ENCODE results near the gene FERMT3.

FERMT3 gene

DNA sequence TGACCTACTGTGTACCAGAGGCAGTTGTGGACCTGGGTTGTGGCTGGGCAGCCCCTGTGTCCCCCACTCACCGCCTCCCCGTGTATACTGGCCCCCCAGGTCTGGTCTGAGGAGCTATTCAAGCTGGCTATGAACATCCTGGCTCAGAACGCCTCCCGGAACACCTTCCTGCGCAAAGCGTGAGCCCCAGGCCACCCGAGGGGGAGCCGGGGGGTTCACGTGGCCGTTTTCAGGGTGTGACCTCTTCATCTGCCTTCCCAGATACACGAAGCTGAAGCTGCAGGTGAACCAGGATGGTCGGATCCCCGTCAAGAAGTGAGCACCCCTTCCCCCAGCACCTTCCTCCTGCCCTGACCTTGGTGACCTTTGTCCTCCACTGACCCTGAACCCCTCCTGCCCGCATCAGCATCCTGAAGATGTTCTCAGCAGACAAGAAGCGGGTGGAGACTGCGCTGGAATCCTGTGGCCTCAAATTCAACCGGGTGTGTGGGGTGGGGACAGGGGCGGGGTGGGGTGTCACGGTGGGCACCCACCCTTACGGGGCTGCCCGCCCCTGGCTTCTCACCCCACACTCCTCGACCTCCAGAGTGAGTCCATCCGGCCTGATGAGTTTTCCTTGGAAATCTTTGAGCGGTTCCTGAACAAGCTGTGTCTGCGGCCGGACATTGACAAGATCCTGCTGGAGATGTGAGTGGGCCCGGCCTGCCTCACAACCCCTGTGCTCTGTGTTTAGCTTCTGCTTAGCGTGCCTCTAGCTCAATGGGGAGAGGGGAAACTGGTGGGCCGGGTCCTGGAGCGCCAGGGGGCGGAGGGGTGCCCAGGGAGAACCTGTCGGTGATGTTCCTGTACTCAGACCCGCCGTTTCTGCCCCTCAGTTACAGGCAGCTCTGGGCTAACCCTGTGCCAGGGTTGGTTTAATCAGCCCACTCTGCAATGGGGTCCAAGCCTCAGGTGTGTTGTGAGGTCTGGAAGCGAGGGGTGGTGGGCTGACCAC is 48.9 kb downstream of the FERMT3 start:
- Histone ChIP-seq H3K9ac (ENCODE audit: low read depth in 1 of 2, low read length in 2 of 2) (no peak overlapping the region), H3K36me3 (ENCODE audit: control insufficient read depth in 1 of 2, insufficient read depth in 2 of 2, low read length in 2 of 2) (peaks cover 35 to 61% of the 10 kb centered on the region in 2 donors), H3K4me3 (ENCODE audit: low read depth in 1 of 2, low read length in 2 of 2) (no peak overlapping the region), H3K27ac (ENCODE audit: low read depth, low read length) (no peak overlapping the region), H3K4me1 (ENCODE audit: control insufficient read depth in 1 of 2, insufficient read depth in 2 of 2, low read length in 2 of 2) (peaks cover 35 to 42% of the 10 kb centered on the region in 2 donors), H3K9me3 (ENCODE audit: control insufficient read depth in 1 of 2, low read length in 2 of 2) (no peaks in the 10 kb centered on the region), H3K27me3 (ENCODE audit: control insufficient read depth in 1 of 2, insufficient read depth in 2 of 2, low read length in 2 of 2) (no peaks in the 10 kb centered on the region)

DNA sequence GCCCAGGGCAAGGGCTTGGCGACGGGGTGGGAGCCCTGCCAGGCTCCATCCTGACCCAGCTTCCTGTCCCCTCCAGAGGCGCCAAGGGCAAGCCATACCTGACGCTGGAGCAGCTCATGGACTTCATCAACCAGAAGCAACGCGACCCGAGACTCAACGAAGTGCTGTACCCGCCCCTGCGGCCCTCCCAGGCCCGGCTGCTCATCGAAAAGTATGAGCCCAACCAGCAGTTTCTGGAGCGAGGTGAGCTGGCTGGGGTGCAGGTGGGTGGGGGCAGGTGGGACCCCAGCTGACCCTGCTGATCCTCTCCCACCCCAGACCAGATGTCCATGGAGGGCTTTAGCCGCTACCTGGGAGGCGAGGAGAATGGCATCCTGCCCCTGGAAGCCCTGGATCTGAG is 49.8 kb downstream of the FERMT3 start:
- Histone ChIP-seq H3K4me1 (ENCODE audit: control insufficient read depth in 1 of 2, insufficient read depth in 2 of 2, low read length in 2 of 2) (peaks cover 30 to 35% of the 10 kb centered on the region in 2 donors), H3K27me3 (ENCODE audit: control insufficient read depth in 1 of 2, insufficient read depth in 2 of 2, low read length in 2 of 2) (no peaks in the 10 kb centered on the region), H3K27ac (ENCODE audit: low read depth, low read length) (no peak overlapping the region), H3K9me3 (ENCODE audit: control insufficient read depth in 1 of 2, low read length in 2 of 2) (no peaks in the 10 kb centered on the region), H3K9ac (ENCODE audit: low read depth in 1 of 2, low read length in 2 of 2) (no peak overlapping the region), H3K36me3 (ENCODE audit: control insufficient read depth in 1 of 2, insufficient read depth in 2 of 2, low read length in 2 of 2) (peaks cover 38 to 68% of the 10 kb centered on the region in 2 donors), H3K4me3 (ENCODE audit: low read depth in 1 of 2, low read length in 2 of 2) (no peak overlapping the region)

DNA sequence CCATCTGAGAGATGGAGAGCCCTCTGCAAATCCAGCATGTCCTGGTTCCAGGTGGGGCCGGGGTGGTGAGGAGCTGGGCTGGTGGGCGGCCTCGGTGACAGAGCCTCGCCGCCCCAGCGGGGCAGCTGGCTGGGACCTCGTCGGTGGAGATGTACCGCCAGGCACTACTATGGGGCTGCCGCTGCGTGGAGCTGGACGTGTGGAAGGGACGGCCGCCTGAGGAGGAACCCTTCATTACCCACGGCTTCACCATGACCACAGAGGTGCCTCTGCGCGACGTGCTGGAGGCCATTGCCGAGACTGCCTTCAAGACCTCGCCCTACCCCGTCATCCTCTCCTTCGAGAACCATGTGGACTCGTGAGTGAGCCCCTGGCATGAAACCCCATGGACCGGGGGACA is 51.8 kb downstream of the FERMT3 start:
- Histone ChIP-seq H3K4me1 (ENCODE audit: control insufficient read depth in 1 of 2, insufficient read depth in 2 of 2, low read length in 2 of 2) (peaks cover 23 to 24% of the 10 kb centered on the region in 2 donors), H3K9ac (ENCODE audit: low read depth in 1 of 2, low read length in 2 of 2) (no peak overlapping the region), H3K4me3 (ENCODE audit: low read depth in 1 of 2, low read length in 2 of 2) (no peak overlapping the region), H3K36me3 (ENCODE audit: control insufficient read depth in 1 of 2, insufficient read depth in 2 of 2, low read length in 2 of 2) (peaks cover 51 to 89% of the 10 kb centered on the region in 2 donors), H3K27me3 (ENCODE audit: control insufficient read depth in 1 of 2, insufficient read depth in 2 of 2, low read length in 2 of 2) (no peaks in the 10 kb centered on the region), H3K9me3 (ENCODE audit: control insufficient read depth in 1 of 2, low read length in 2 of 2) (no peaks in the 10 kb centered on the region), H3K27ac (ENCODE audit: low read depth, low read length) (no peak overlapping the region)

DNA sequence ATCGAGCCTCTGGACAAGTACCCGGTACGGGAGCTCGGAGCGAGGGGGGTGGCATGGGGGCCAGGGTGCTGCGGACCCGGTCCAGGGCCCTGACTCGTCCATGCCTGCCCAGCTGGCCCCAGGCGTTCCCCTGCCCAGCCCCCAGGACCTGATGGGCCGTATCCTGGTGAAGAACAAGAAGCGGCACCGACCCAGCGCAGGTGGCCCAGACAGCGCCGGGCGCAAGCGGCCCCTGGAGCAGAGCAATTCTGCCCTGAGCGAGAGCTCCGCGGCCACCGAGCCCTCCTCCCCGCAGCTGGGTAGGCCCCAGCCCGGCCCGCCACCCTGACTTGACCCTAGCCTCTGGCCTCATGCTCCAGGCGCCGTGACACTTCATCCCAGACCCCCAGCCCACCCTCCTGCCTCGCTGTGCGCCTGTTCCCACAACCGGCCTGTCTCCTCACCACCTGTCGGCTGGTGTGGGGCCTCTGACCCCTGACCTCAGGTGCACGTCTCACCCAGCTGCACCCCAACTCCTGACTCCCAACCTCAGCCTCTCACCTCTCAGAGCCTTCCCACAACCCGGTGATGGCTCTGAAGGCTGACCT is 52.5 kb downstream of the FERMT3 start:
- Histone ChIP-seq H3K4me3 (ENCODE audit: low read depth in 1 of 2, low read length in 2 of 2) (no peak overlapping the region), H3K9me3 (ENCODE audit: control insufficient read depth in 1 of 2, low read length in 2 of 2) (no peaks in the 10 kb centered on the region), H3K36me3 (ENCODE audit: control insufficient read depth in 1 of 2, insufficient read depth in 2 of 2, low read length in 2 of 2) (peaks cover 57 to 94% of the 10 kb centered on the region in 2 donors), H3K27ac (ENCODE audit: low read depth, low read length) (no peak overlapping the region), H3K4me1 (ENCODE audit: control insufficient read depth in 1 of 2, insufficient read depth in 2 of 2, low read length in 2 of 2) (peaks cover 16 to 17% of the 10 kb centered on the region in 2 donors), H3K27me3 (ENCODE audit: control insufficient read depth in 1 of 2, insufficient read depth in 2 of 2, low read length in 2 of 2) (no peaks in the 10 kb centered on the region), H3K9ac (ENCODE audit: low read depth in 1 of 2, low read length in 2 of 2) (no peak overlapping the region)

DNA sequence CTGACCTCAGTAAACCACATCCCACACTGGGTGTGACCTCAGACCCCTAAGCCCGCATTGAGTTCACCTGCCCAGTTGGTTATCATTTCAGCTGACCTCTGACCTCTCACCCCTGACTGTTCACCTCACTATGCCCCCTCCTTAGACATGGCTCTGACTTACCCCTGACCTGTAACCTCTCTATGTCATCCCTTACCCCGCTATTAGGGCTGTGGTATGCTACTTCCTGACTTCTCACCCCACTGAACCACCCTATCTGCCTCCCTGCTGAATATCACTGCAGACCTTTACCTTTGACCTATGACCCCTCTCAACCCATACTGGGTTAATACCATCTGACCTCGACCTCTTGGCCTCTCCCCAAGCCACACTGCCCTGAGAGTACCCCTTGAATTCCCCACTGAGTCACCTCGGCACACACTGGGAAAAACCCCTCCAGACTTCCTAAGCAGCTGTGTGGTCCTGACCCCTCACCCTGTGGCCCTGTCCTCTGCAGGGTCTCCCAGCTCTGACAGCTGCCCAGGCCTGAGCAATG is 53.1 kb downstream of the FERMT3 start:
- Histone ChIP-seq H3K27ac (ENCODE audit: low read depth, low read length) (no peak overlapping the region), H3K27me3 (ENCODE audit: control insufficient read depth in 1 of 2, insufficient read depth in 2 of 2, low read length in 2 of 2) (no peaks in the 10 kb centered on the region), H3K9ac (ENCODE audit: low read depth in 1 of 2, low read length in 2 of 2) (no peak overlapping the region), H3K36me3 (ENCODE audit: control insufficient read depth in 1 of 2, insufficient read depth in 2 of 2, low read length in 2 of 2) (peaks cover 63 to 94% of the 10 kb centered on the region in 2 donors), H3K4me3 (ENCODE audit: low read depth in 1 of 2, low read length in 2 of 2) (no peak overlapping the region), H3K9me3 (ENCODE audit: control insufficient read depth in 1 of 2, low read length in 2 of 2) (no peaks in the 10 kb centered on the region), H3K4me1 (ENCODE audit: control insufficient read depth in 1 of 2, insufficient read depth in 2 of 2, low read length in 2 of 2) (peaks cover 10 to 15% of the 10 kb centered on the region in 2 donors)

DNA sequence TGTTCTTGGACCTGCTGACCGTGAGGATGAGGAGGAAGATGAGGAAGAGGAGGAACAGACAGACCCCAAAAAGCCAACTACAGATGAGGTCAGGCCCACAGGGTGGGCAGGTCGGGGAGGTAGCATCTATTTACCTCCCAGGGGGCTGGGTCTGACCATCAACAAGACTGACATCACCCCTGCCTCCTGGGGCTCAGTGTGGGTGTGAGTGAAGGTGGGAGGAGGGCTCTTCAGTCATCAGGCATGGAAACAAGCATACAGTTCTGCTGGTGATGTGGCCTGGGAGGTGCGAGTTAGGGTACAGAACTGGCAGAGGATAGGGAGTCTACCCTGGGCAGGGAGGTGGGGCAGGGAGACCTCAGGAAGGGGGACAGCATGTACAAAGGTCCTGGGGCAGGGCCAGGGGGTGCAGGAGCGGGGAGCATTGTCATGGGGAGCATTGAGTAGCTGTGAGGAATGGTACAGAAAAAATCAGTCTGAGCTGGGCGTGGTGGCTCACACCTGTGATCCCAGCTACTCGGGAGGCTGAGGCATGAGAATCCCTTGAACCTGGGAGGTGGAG is 53.7 kb downstream of the FERMT3 start:
- H3K9me3 ChIP-seq (ENCODE audit: control insufficient read depth in 1 of 2, low read length in 2 of 2), result no peaks in the 10 kb centered on the region
- H3K36me3 ChIP-seq (ENCODE audit: control insufficient read depth in 1 of 2, insufficient read depth in 2 of 2, low read length in 2 of 2), result peaks cover 60 to 90% of the 10 kb centered on the region in 2 donors
- no peak overlapping the region for H3K27ac ChIP-seq (ENCODE audit: low read depth, low read length)
- H3K27me3 ChIP-seq (ENCODE audit: control insufficient read depth in 1 of 2, insufficient read depth in 2 of 2, low read length in 2 of 2), result no peaks in the 10 kb centered on the region
- no peak overlapping the region for H3K4me3 ChIP-seq (ENCODE audit: low read depth in 1 of 2, low read length in 2 of 2)
- peaks cover 5 to 9% of the 10 kb centered on the region in 2 donors for H3K4me1 ChIP-seq (ENCODE audit: control insufficient read depth in 1 of 2, insufficient read depth in 2 of 2, low read length in 2 of 2)
- no peak overlapping the region for H3K9ac ChIP-seq (ENCODE audit: low read depth in 1 of 2, low read length in 2 of 2)

DNA sequence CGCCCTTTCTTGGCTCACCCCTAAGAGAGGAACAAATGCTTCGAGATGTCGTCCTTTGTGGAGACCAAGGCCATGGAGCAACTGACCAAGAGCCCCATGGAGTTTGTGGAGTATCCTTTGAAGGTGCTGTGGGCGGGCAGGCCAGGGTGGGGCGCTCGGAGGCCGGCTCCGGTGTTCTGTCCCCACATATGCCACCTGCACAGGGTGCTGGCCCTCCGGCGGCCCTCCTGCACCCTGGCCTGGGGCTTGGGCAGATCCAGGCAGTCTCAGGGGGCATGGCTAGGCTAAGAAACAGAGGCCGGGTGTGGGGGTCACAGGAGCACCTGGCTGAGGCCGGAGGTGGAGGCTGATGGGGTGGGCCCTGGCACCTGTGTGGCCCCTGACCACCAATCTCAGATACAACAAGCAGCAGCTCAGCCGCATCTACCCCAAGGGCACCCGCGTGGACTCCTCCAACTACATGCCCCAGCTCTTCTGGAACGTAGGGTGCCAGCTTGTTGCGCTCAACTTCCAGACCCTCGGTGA is 55.1 kb downstream of the FERMT3 start:
- H3K27ac ChIP-seq (ENCODE audit: low read depth, low read length), result no peak overlapping the region
- no peaks in the 10 kb centered on the region for H3K9me3 ChIP-seq (ENCODE audit: control insufficient read depth in 1 of 2, low read length in 2 of 2)
- H3K4me1 ChIP-seq (ENCODE audit: control insufficient read depth in 1 of 2, insufficient read depth in 2 of 2, low read length in 2 of 2), result peaks cover 17 to 19% of the 10 kb centered on the region in 2 donors
- H3K27me3 ChIP-seq (ENCODE audit: control insufficient read depth in 1 of 2, insufficient read depth in 2 of 2, low read length in 2 of 2), result no peaks in the 10 kb centered on the region
- H3K4me3 ChIP-seq (ENCODE audit: low read depth in 1 of 2, low read length in 2 of 2), result no peak overlapping the region
- peaks cover 63 to 90% of the 10 kb centered on the region in 2 donors for H3K36me3 ChIP-seq (ENCODE audit: control insufficient read depth in 1 of 2, insufficient read depth in 2 of 2, low read length in 2 of 2)
- no peak overlapping the region for H3K9ac ChIP-seq (ENCODE audit: low read depth in 1 of 2, low read length in 2 of 2)

DNA sequence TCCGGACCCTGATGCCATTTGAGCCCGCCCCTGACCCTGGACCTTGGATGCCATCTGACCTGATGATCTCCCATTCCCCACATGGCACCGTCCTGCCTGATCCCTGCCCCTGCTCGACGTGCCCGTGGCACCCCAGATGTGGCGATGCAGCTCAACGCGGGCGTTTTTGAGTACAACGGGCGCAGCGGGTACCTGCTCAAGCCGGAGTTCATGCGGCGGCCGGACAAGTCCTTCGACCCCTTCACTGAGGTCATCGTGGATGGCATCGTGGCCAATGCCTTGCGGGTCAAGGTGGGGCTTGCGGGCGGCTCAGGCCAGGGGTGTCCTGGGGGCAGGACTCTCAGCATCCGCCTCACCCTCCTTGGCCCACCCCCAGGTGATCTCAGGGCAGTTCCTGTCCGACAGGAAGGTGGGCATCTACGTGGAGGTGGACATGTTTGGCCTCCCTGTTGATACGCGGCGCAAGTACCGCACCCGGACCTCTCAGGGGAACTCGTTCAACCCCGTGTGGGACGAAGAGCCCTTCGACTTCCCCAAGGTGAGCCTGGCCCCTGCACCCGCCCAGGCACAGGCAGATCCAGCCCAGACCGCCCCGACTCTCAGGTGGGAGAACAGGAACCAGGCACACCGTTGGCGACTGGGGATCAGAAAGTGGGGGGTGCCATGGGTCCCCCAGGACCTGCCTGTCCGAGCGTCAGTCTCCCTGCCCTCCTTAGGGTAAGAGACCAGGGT is 55.9 kb downstream of the FERMT3 start:
- H3K27ac ChIP-seq (ENCODE audit: low read depth, low read length), result no peak overlapping the region
- H3K36me3 ChIP-seq (ENCODE audit: control insufficient read depth in 1 of 2, insufficient read depth in 2 of 2, low read length in 2 of 2), result peaks cover 62 to 89% of the 10 kb centered on the region in 2 donors
- no peaks in the 10 kb centered on the region for H3K27me3 ChIP-seq (ENCODE audit: control insufficient read depth in 1 of 2, insufficient read depth in 2 of 2, low read length in 2 of 2)
- no peaks in the 10 kb centered on the region for H3K9me3 ChIP-seq (ENCODE audit: control insufficient read depth in 1 of 2, low read length in 2 of 2)
- no peak overlapping the region for H3K4me3 ChIP-seq (ENCODE audit: low read depth in 1 of 2, low read length in 2 of 2)
- H3K9ac ChIP-seq (ENCODE audit: low read depth in 1 of 2, low read length in 2 of 2), result no peak overlapping the region
- peaks cover 22 to 25% of the 10 kb centered on the region in 2 donors for H3K4me1 ChIP-seq (ENCODE audit: control insufficient read depth in 1 of 2, insufficient read depth in 2 of 2, low read length in 2 of 2)

DNA sequence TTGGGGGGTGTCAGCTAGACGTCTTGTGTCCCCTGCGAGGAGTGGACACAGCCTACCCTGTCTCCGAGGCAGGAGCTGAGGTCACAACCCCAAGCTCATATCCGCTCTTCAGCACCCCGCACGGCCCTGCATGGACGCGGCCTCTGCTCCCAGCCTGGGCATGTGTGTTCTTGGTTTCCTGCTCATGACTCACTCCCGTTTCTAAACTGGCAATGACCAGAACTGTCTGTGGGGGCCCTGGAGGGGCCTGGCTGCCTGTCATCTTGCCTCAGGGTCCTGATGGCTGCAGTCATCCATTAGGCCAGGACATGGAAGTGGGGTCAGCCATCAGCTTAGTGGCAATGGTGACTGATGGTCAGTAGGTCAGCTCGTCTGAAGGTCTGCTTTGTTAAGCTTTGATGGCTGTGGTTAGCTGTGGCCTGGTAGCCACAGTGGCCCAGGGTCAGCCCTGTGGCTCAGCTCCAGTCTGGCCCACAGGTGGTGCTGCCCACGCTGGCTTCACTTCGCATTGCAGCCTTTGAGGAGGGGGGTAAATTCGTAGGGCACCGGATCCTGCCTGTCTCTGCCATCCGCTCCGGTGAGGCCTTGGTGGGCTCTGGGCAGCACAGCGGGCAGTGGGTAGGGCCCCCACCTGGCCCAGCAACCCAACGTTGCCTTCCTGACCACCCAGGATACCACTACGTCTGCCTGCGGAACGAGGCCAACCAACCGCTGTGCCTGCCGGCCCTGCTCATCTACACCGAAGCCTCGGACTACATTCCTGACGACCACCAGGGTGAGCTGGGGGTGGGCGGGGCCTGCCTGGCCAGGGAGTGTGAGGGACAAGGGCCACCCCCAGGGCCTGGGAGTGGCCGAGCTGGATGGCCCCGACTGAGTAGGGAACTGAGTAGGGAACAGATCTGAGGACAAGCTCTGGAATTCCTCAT is 56.8 kb downstream of the FERMT3 start:
- Histone ChIP-seq H3K9me3 (ENCODE audit: control insufficient read depth in 1 of 2, low read length in 2 of 2) (no peaks in the 10 kb centered on the region), H3K9ac (ENCODE audit: low read depth in 1 of 2, low read length in 2 of 2) (no peak overlapping the region), H3K27me3 (ENCODE audit: control insufficient read depth in 1 of 2, insufficient read depth in 2 of 2, low read length in 2 of 2) (no peaks in the 10 kb centered on the region), H3K36me3 (ENCODE audit: control insufficient read depth in 1 of 2, insufficient read depth in 2 of 2, low read length in 2 of 2) (peaks cover 61 to 86% of the 10 kb centered on the region in 2 donors), H3K27ac (ENCODE audit: low read depth, low read length) (no peak overlapping the region), H3K4me3 (ENCODE audit: low read depth in 1 of 2, low read length in 2 of 2) (no peak overlapping the region), H3K4me1 (ENCODE audit: control insufficient read depth in 1 of 2, insufficient read depth in 2 of 2, low read length in 2 of 2) (peaks cover 31 to 34% of the 10 kb centered on the region in 2 donors)
